H1 (cell line): ENCODE data around the gene CXADR. TPM values are rescaled to one million over a fixed set of nuclear protein-coding genes. Genes with fewer than 3 reads are reported as not detected.

Experiments
- E2F6 ChIP-seq: IDR thresholded peaks from 2 replicates; pipeline ENCODE4 v1.6.1; 2012; ENCODE audit warnings: inconsistent platforms
- POU5F1 ChIP-seq: IDR thresholded peaks from 2 replicates; pipeline ENCODE4 v1.6.1; 2011; ENCODE audit warnings: low read depth, mild to moderate bottlenecking, low read length, moderate library complexity
- RBBP5 ChIP-seq: IDR thresholded peaks from 2 replicates; pipeline ENCODE4 v1.7.1; 2012; ENCODE audit warnings: low read depth, mild to moderate bottlenecking, inconsistent platforms, low read length, moderate library complexity, borderline replicate concordance
- polyA plus RNA-seq, 7 experiments: library from polyadenylated mRNA; depleted of rRNA in 3 of 7; stranded (reverse) in 5 of 7; unstranded in 2 of 7; fragments of >200 nt in 5 of 7; fragments of 200-250 nt in 2 of 7; gene quantifications; 1 replicate in 5 of 7; 2 replicates in 1 of 7; 4 replicates in 1 of 7; pipeline versions ENCODE4 v1.2.1 to v1.2.3, GENCODE V29; 2011 to 2013; ENCODE audit warnings: missing spikeins in 2 of 7, mixed read lengths in 2 of 7
- total RNA-seq: library from RNA; stranded (reverse); fragmentation: NEBNext Ultra II Directional; extraction: Animal tissue kit (Norgen Biotek cat#: 25700); gene quantifications from 2 replicates; pipeline ENCODE4 v1.2.1, GENCODE V29; 2021

CXADR gene
- total and polyA plus RNA-seq, 2 of the 8 experiments (the other 6 are each of a cell fraction or from before 2014, with no cell fraction given): 45.6 to 145 TPM

DNA sequence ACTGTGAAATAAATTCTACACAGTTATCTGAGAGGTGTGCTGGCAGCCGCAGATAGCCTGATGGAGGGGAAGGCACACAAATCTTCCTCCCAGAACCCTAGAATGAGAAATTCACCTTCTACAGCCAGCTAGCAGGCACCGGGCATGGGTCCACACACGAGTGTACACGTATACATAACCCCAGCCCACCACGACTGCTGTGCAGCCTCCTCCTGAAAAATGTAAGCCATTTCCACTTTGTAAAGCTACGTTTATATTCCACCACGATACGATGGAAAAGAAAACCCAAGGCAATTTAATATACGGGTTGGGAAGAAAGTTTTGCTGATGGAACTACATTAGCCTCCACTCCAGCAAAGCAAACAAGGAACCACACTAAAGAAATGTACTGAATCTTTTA is 98.1 kb downstream of the CXADR start (continued):
- TF ChIP-seq E2F6 (no peak), POU5F1 (no peak), RBBP5 (no peak)
